Inferior parietal cortex (tissue), 1 donor: ENCODE data around the gene CD177.
"Not testable (repeated sequence)": the region's sequence is repeated elsewhere in the genome, so short reads cannot be mapped to it uniquely, and the experiment has no call there.

Experiments
- DNase-seq: peaks from one replicate; pipeline ENCODE4 v3.0.0-alpha.2; 2016; ENCODE audit errors: extremely low spot score

CD177 gene

DNA sequence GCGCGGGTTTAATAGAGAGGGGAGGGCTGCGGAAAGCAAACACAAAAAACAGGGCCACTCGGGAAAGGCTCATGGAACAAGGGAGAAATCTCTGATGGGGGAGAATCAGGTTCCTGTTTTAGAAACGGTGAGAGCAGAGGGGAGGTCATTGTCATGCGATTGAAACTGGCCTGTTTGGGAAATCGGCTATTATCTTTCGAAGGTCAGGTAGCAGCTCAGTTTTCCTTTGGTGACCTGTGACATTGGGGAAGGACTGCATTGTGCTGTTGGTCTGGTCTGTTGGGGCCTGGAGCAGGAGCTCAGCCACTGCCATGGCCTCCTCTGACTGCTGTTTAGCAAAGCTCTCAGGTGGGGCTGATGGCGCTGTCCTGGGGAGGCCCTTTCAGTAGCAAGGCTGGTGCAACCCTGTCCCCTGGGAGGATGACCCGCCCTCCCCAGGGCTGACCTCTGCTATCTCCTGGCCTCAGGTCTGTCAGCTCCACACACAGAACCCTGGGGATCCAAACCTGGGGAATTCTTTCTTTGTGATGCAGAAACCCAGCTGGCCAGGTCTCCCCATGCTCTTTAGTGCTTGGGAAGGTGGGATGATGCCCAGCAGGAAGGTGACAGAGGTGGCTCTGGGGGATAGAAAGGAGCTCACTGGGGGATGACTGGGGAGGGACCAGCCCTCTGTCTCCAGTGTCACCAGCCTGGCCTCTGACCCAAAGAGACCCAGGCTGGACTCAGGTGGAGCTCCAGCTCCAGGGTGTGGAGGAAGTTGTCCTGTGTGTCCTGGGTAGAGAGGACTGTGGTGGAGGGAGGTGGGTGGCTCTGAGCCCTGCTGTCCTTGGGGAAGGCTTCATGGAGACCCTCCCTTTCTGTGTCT is 21.2 kb upstream of the CD177 start:
- no peak for DNase-seq

DNA sequence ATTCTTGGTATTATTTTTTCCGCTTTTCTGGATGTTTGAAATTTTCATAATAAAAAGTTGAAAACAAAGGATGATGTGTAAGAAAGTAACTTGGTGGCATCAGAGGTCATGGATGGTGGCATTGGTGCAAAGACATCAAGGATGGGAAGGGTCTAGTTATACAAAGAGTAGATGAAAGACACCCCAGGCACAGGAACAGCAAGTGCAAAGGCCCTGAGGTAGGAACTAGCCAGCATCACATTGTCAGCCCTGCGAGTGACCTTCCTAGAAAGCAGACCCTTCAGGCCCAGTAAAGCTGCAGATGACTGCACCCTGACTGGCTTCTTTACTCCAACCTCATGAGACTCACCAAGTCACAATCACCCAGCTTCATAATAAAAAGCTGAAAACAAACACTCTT is 17.0 kb upstream of the CD177 start:
- DNase-seq: not testable (repeated sequence)

DNA sequence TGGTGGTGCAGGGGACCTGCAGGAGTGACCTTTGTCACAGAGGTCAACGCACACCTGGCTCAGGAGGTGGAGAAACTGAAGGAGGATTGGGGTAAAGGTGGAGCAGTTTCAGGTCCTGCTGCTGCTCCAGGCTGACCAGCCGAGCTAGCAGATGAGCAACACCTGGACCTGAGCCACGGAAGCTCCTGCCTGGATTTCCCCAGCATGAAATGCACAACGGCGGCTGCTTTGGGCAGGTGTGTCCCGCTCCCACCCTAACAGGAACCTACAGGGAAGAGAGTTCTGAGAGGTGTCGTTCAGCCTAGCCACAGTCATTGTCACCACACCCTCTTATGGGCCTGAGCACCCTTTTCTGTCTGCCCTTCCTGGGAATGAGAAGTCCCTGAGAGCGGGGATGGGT is 15.7 kb upstream of the CD177 start:
- DNase-seq: no peak

DNA sequence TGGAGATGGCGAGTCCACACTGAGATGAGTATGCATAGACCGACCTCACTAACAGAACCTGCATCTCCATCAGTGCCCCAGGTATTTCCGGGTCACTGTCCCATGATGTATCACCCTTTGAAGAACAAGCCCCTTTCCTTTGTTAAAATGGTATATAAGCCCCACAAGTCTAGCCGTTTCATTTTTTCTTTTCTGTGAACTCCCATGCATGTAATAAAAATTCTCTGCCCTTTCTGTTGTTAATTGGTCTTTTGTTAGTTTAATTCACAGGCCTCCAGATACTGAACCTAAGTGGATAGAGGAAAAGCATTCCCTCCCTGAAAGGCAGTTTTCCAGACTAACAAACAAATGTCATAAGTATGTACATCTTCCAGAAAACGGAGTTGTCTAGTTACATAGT is 15.0 kb upstream of the CD177 start:
- DNase-seq: no peak

DNA sequence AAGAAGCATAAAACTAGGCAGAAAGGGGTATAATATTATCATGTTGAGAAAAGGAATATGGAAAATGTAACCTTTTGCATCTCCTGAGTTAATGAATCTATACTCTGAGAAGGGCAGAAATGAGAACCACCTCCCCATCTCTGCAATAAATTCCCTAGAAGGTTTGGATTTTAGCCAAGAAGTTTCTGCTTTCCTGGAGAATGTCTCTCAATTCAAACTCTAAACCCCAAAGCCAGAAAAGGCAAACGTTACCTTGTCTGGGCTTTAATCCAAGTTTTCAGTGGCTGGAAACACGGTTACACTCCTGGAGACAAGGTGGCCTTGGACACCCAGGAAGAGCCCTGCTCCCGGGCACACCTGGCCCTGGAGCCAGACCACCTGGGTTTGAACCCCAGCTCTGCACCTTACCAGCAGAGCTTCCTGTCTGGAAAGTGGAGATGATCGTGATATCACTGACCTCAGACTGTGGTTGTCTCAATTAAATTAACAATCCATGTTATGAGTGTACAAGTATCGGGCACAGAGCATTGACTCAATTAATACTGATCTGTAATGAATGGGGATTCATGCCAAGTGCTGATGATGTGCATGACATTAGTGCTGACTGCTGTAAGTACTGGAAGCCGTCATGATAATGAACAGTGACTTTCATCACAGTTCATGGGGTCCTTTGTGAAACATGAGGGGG is 14.1 kb upstream of the CD177 start:
- not testable (repeated sequence) for DNase-seq

DNA sequence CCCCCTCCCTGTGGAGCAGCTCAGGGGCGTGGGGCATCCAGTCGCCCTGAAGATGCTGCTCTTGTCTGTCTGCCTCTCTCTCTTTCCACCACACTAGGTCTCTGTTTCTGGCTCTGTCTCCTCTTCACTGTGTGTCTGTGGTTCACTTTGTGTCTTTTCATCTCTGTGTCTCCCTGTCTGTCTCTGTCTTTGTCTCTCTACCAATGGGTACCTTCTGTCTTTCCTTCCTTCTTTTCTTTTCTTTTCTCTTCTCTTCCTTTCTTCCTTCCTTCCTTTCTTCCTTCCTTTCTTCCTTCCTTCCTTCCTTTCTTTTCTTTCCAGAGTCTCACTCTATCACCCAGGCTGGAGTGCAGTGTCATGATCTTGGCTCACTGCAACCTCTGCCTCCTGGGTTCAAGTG is 13.4 kb upstream of the CD177 start:
- DNase-seq: not testable (repeated sequence)

DNA sequence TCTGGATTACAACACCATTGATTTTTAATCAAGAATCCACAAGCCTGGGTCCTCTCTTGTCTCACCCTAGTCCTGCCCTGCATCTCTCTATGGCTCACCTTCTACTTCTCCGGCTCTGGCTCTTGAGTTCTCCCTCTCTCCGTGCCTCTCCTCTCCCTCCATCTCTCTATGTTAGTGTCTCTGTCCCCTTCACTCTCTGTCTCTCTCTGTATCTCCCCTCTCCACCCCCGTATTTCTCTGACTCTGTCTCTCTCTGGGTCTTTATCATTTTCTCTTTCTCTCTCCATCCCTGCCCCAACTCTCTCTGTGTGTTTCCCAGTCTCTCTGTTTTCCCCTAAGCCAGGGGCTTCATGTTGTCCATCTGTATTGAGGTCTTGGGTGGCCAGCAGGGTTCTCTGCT is 12.4 kb upstream of the CD177 start:
- not testable (repeated sequence) for DNase-seq

DNA sequence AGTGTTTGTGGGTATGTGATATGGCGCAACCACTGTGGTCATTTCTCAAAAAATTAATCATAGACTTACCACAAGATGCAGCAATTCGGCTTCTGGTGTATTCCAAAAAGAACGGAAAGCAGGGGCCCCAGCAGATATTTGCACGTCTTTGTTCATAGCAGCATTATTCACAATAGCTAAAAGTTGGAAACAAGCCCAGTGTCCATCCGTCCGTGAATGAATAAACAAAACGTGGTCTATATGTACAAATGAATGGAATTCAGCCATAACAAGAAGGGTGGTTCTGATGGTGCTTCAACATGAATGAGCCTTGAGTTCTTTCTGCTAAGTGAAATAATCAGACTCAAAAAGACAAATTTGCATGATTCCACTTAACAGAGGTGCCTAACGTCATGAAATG is 11.4 kb upstream of the CD177 start:
- DNase-seq: peak; percentile 18

DNA sequence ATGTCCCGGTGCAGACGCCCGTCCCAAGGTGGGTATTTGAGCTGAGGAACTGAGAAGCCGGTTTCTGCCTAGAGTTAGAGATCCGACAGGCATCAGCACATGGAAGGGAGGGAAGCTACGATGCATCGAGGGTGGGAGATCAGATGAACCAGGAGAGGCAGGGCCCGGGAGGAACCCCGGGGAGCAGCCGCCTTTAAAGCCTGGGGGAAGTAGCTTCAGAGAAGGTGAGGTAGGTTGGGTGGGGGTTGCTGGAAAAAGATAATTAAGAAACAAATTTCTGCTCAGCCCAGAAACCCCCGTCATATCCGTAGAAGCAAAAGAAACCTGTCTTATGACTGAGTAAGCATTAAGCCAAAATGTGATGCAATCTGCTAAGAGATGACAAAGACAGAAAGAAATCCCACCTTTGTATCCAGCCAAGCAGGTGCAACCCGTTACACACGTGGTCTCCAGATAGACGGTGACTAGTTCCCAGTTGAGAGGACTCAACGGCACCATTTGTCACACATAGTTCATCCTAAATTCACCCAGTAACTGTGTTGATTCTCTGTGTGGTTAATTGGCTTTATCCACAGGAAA is 9.1 kb upstream of the CD177 start:
- DNase-seq: not testable (repeated sequence)

DNA sequence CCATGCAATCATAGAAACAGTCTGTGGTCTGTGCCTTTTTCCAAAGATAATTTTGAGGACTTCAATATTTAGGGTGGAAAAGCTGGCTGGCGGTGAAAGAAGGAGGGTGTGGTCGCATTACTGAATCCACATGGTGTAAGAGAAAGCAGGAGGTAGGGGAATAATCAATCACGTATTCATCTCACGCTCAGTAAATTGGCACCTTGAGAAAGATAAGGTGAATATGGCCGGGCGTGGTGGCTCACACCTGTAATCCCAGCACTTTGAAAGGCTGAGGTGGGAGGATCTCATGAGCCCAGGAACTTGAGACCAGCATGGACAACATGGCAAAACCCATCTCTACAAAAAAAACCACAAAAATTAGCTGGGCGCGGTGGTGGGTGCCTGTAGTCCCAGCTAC is 3.7 kb upstream of the CD177 start:
- DNase-seq: not testable (repeated sequence)

DNA sequence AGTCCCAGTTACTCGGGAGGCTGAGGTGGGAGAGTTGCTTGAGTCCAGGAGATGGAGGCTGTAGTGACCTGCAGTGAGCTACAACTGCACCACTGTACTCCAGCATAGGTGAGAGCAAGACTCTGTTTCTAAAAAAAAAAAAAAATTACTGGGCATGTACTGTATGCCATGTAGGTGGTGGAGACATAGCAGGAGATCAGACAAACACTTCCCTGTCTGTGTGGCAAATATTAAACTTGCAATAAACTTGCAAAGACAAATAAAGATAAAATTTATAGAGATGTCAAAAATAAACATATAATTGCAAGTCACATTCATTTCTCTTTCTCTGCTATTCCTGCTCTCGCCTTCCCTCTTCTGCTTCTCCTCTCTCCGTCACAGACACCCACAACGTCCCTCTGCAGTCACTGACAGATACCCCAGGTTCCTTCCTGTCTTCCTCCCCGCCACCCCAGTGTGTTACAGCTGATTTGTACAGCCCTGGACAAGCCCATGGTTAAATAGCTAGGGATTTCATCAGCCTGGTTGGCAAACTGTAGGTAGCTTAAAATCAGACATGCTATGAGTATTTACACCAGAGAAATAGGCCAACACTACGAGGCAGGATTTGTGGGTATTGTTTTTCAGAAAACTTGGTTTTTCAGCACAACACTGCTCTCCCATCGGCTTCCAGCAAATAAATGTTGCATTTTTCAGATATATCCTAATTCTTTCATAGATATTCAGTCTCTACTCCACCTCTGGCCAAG is 1.3 kb upstream of the CD177 start:
- no peak for DNase-seq

DNA sequence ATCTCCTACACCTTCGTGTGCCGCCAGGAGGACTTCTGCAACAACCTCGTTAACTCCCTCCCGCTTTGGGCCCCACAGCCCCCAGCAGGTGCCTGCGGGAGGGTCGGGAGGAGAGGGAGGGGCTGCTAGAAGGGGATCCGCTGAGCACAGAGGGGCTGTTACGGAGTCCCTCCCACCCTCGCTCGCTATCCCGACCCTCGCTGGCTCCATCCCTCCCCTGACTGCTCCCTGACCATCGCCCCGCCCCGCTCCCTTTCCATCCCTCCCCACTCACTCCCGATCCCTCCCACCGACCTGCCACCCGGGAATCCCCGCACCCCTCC is 780 bp downstream of the CD177 start:
- DNase-seq: no peak

DNA sequence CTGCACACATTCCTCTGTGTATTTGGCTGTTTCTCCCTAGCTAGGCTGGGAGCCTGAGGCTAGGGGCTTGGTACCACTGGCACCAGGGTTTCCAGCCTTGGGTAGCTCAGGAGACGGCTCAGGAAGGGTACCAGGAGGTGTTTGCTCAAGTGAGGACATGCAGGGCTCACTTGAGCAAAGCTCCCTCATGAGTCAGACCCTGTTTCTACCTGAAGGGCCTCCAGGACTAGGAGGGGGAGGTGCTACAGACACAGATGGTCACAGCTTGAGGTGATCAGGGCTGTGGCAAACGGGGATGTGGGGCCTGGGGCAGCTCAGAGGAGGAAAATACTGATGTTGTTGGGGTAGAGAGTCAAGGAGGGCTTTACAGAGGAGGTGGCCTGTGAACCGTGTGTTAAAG is 3.3 kb downstream of the CD177 start:
- not testable (repeated sequence) for DNase-seq

DNA sequence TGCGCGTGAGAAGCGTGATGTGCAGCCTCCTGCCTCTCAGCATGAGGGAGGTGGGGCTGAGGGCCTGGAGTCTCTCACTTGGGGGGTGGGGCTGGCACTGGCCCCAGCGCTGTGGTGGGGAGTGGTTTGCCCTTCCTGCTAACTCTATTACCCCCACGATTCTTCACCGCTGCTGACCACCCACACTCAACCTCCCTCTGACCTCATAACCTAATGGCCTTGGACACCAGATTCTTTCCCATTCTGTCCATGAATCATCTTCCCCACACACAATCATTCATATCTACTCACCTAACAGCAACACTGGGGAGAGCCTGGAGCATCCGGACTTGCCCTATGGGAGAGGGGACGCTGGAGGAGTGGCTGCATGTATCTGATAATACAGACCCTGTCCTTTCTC is 8.7 kb downstream of the CD177 start:
- no peak for DNase-seq

DNA sequence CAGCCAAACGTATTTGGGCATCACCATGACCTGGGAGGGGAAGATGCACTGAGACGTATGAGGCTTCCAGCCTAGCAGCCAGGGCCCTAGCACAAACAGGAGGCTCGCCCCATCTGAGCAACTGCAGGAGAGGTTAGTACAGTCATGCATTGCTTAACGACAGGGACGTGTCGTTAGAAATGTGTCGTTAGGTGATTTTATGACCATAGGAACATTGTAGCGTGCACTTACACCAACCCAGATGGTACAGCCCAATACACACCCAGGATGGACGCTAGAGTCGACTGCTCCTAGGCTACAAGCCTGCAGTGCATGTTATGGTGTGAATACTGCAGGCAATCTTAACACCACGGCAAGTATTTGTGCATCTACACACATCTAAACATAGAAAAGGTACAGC is 9.3 kb downstream of the CD177 start:
- no peak for DNase-seq

DNA sequence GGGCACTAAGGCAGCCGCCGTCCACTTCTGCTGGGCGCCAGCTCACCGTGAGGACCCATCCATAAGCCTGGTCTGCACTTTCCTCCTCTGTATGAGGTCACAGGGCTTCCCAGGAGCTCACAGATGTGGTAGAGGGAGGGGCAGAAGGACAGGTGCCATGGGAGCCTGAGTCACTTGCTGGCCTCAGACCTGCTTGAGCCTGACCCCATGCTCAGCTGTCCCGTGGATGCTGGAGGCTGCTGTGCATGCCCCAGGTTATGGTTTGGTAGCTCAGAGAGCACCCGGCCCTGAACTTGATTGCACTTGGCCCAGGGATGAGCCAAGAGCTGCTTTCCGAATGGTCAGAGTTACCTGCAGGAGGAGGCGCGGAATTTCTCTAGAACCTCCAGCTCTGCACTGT is 12.2 kb downstream of the CD177 start:
- not testable (repeated sequence) for DNase-seq

DNA sequence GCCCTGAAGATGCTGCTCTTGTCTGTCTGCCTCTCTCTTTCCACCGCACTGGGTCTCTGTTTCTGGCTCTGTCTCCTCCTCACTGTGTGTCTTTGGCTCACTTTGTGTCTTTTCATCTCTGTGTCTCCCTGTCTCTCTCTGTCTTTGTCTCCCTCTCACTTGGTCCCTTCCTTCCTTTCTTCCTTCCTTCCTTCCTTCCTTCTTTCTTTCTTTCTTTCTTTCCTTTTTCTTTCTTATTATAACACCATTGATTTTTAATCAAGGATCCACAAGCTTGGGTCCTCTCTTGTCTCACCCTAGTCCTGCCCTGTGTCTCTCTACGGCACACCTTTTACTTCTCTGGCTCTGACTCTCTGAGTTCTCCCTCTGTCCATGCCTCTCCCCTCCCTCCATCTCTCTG is 14.3 kb downstream of the CD177 start:
- DNase-seq: no peak

DNA sequence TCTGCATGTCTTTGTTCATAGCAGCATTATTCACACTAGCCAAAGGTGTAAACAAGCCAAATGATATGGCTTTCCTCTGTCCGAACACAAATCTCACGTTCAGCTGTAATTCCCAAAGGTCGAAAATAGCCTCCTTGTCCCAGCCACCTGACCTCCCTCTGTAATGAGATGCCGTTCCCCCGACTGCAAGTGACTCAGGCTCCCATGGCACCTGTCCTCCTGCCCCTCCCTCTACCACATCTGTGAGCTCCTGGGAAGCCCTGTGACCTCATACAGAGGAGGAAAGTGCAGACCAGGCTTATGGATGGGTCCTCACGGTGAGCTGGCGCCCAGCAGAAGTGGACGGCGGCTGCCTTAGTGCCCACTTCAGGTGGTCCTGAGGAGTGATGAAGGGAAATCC is 15.4 kb downstream of the CD177 start:
- not testable (repeated sequence) for DNase-seq

DNA sequence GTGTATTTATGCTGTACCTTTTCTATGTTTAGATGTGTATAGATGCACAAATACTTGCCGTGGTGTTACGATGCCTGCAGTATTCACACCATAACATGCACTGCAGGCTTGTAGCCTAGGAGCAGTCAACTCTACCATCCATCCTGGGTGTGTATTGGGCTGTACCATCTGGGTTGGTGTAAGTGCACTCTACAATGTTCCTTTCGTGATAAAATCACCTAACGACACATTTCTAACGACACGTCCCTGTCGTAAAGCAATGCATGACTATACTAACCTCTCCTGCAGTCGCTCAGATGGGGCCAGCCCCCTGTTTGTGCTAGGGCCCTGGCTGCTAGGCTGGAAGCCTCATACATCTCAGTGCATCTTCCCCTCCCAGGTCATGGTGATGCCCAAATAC is 18.4 kb downstream of the CD177 start:
- DNase-seq: no peak

DNA sequence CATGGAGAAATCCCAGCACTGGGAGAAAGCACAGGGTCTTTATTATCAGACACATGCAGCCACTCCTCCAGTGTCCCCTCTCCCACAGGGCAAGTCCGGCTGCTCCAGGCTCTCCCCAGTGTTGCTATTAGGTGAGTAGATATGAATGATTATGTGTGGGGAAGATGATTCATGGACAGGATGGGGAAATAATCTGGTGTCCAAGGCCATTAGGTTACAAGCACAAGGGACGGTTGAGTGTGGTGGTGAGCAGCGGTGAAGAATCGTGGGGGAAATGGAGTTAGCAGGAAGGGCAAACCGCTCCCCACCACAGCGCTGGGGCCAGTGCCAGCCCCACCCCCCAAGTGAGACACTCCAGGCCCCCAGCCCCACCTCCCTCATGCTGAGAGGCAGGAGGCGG is 19.0 kb downstream of the CD177 start:
- no peak for DNase-seq

DNA sequence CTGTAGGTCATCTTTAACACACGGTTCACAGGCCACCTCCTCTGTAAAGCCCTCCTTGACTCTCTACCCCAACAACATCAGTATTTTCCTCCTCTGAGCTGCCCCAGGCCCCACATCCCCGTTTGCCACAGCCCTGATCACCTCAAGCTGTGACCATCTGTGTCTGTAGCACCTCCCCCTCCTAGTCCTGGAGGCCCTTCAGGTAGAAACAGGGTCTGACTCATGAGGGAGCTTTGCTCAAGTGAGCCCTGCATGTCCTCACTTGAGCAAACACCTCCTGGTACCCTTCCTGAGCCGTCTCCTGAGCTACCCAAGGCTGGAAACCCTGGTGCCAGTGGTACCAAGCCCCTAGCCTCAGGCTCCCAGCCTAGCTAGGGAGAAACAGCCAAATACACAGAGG is 24.1 kb downstream of the CD177 start:
- not testable (repeated sequence) for DNase-seq

DNA sequence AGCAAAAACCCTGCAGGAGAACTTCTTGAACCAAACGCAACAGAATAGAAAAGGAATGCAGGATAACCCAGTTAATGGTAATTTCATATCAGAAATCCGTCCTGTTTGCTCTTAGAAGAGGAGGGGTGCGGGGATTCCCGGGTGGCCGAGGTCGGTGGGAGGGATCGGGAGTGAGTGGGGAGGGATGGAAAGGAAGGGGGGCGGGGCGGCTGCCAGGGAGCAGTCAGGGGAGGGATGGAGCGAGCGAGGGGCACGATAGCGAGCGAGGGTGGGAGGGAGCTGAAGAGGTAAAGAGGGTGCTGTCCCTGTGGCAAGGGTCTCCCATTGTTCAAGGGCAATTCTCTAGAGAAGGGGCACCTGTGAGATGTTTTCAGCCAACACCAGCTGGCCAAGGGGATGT is 26.5 kb downstream of the CD177 start:
- no peak for DNase-seq
